GM23248 (cell line): ENCODE data around the gene PMPCA. TPM values are rescaled to one million over a fixed set of nuclear protein-coding genes. Genes with fewer than 3 reads are reported as not detected.

Experiments
- DNase-seq: peaks from one replicate; pipeline ENCODE4 v3.0.0-alpha.2; 2015
- H2AFZ ChIP-seq: fragments of 200-600 bp; sonication (generic); 2 replicates; pipeline ENCODE4 v1.6.1; 2016; ENCODE audit warnings: antibody characterized with exemption
- H3F3A ChIP-seq: fragments of 200-600 bp; sonication (generic); 2 replicates; pipeline ENCODE4 v1.6.1; 2016; ENCODE audit warnings: mild to moderate bottlenecking, antibody characterized with exemption, mixed run types; ENCODE audit not compliant: insufficient read depth
- H3K27ac ChIP-seq: fragments of 200-600 bp; sonication (generic); 2 replicates; pipeline ENCODE4 v1.5.1; 2016; ENCODE audit warnings: mild to moderate bottlenecking
- H3K27me3 ChIP-seq: fragments of 200-600 bp; sonication (generic); replicated peaks from 2 replicates; pipeline ENCODE4 v1.6.1; 2016; ENCODE audit warnings: mild to moderate bottlenecking; ENCODE audit not compliant: insufficient read depth
- H3K36me3 ChIP-seq: fragments of 200-600 bp; sonication (generic); 2 replicates; pipeline ENCODE4 v1.6.1; 2016; ENCODE audit warnings: low read depth, mild to moderate bottlenecking
- H3K4me1 ChIP-seq: fragments of 200-600 bp; sonication (generic); 2 replicates; pipeline ENCODE4 v1.6.1; 2016; ENCODE audit warnings: mild to moderate bottlenecking; ENCODE audit not compliant: insufficient read depth
- H3K4me2 ChIP-seq: fragments of 200-600 bp; sonication (generic); one replicate; pipeline ENCODE4 v1.6.1; 2016; ENCODE audit warnings: mild to moderate bottlenecking; ENCODE audit not compliant: unreplicated experiment
- H3K4me3 ChIP-seq: fragments of 200-600 bp; sonication (generic); 2 replicates; pipeline ENCODE4 v1.5.1; 2016; ENCODE audit warnings: mild to moderate bottlenecking
- H3K79me2 ChIP-seq: fragments of 200-600 bp; sonication (generic); 2 replicates; pipeline ENCODE4 v1.6.1; 2016; ENCODE audit warnings: mild to moderate bottlenecking; ENCODE audit not compliant: insufficient read depth
- H3K9ac ChIP-seq: fragments of 200-600 bp; sonication (generic); 2 replicates; pipeline ENCODE4 v1.6.1; 2016; ENCODE audit warnings: mild to moderate bottlenecking
- H3K9me2 ChIP-seq: fragments of 200-600 bp; sonication (generic); 2 replicates; pipeline ENCODE4 v1.6.1; 2016; ENCODE audit warnings: mixed run types, mild to moderate bottlenecking, moderate library complexity; ENCODE audit not compliant: insufficient read depth
- H3K9me3 ChIP-seq: fragments of 200-600 bp; sonication (generic); one replicate; pipeline ENCODE4 v1.6.1; 2017; ENCODE audit warnings: low read depth
- H4K20me1 ChIP-seq: fragments of 200-600 bp; sonication (generic); 2 replicates; pipeline ENCODE4 v1.6.0; 2016; ENCODE audit not compliant: insufficient read depth
- EZH2 ChIP-seq: fragments of 200-600 bp; sonication (generic); IDR thresholded peaks from 2 replicates; pipeline ENCODE4 v1.6.1; 2018; ENCODE audit warnings: antibody characterized with exemption, mild to moderate bottlenecking; ENCODE audit not compliant: insufficient read depth, poor library complexity, severe bottlenecking
- EZH2phosphoT487 ChIP-seq: fragments of 200-600 bp; sonication (generic); IDR thresholded peaks from 2 replicates; pipeline ENCODE4 v1.6.1; 2018; ENCODE audit warnings: antibody characterized with exemption, moderate library complexity, mild to moderate bottlenecking, low read depth; ENCODE audit not compliant: insufficient read depth
- WGBS, 2 experiments: methylation state at CpG; one replicate each; pipeline ENCODE4 v1.1.6; 2015 to 2017; ENCODE audit warnings: low lambda C conversion rate in 2 of 2, low coverage in 1 of 2; ENCODE audit errors: missing lambda C conversion rate in 2 of 2; 5-methylcytosine and 5-hydroxymethylcytosine counted together
- in situ Hi-C: fragments of 300-500 bp; cut with MboI; formaldehyde crosslinking; loops from 2 replicates; pipeline ENCODE4 v1.15.0; 2020
- polyA plus RNA-seq: library from polyadenylated mRNA; unstranded; fragments of >200 nt; fragmentation: Nextera tagmentation; extraction: Ambion mirVana; gene quantifications from 2 replicates; pipeline ENCODE4 v1.2.1, GENCODE V29; 2016
- total RNA-seq: library from RNA; depleted of rRNA; stranded (reverse); fragments of >200 nt; shearing (Covaris generic); gene quantifications from 2 replicates; pipeline ENCODE4 v1.2.3, GENCODE V29; 2014

The PMPCA gene
- total and polyA plus RNA-seq, 2 experiments from 2014 or later, result 58.7 to 77.4 TPM

GRCh38 chr9:136457326-136457725, 46.9 kb downstream of the PMPCA start:
- Histone ChIP-seq H3K9me3 (no peaks in the 10 kb centered on the region), H3K9ac (no peak overlapping the region), H3K9me2 (no peaks in the 10 kb centered on the region), H3K79me2 (peaks cover 35% of the 10 kb centered on the region), H3K4me3 (no peak overlapping the region), H3K36me3 (peaks cover 51% of the 10 kb centered on the region), H2AFZ (no peak overlapping the region), H4K20me1 (no peaks in the 10 kb centered on the region), H3K4me2 (no peak overlapping the region), H3K4me1 (no peaks in the 10 kb centered on the region), H3K27ac (no peak overlapping the region), H3F3A (no peaks in the 10 kb centered on the region), H3K27me3 (no peaks in the 10 kb centered on the region)
- WGBS, 2 experiments, result 94 to 97% methylated on average over 24 of the region's 24 CpGs
- no peak for DNase-seq
- TF ChIP-seq EZH2 (no peak), EZH2phosphoT487 (no peak)
- in situ Hi-C loops, result no loop called here

- TF ChIP-seq EZH2phosphoT487 (no peak), EZH2 (no peak)
- H3K79me2 ChIP-seq, result peaks cover 54% of the 10 kb centered on the region
- no peaks in the 10 kb centered on the region for H3K27me3 ChIP-seq
- no peaks in the 10 kb centered on the region for H3F3A ChIP-seq
- in situ Hi-C loops, result no loop called here
- no peak overlapping the region for H2AFZ ChIP-seq
- WGBS, 2 experiments, result 92 to 94% methylated on average over 26 to 28 of the region's 28 CpGs
- no peak overlapping the region for H3K4me3 ChIP-seq
- H3K36me3 ChIP-seq, result peaks cover 56% of the 10 kb centered on the region
- H4K20me1 ChIP-seq, result no peaks in the 10 kb centered on the region
- no peaks in the 10 kb centered on the region for H3K9me2 ChIP-seq
- DNase-seq, result no peak
- no peak overlapping the region for H3K4me2 ChIP-seq
- H3K27ac ChIP-seq, result no peak overlapping the region
- no peaks in the 10 kb centered on the region for H3K4me1 ChIP-seq
- H3K9ac ChIP-seq, result no peak overlapping the region
- no peaks in the 10 kb centered on the region for H3K9me3 ChIP-seq
Observed at GRCh38 chr9:136459425-136459824, 49.0 kb downstream of the PMPCA start.

GRCh38 chr9:136460772-136461325, 50.4 kb downstream of the PMPCA start:
- Histone ChIP-seq H3K9ac (no peak overlapping the region), H3K9me2 (no peaks in the 10 kb centered on the region), H3K4me3 (no peak overlapping the region), H3F3A (no peaks in the 10 kb centered on the region), H3K4me1 (no peaks in the 10 kb centered on the region), H3K27me3 (no peaks in the 10 kb centered on the region), H3K27ac (no peak overlapping the region), H3K4me2 (no peak overlapping the region), H3K9me3 (no peaks in the 10 kb centered on the region), H2AFZ (no peak overlapping the region), H3K36me3 (peaks cover 70% of the 10 kb centered on the region), H4K20me1 (no peaks in the 10 kb centered on the region), H3K79me2 (peaks cover 68% of the 10 kb centered on the region)
- in situ Hi-C loops, result no loop called here
- TF ChIP-seq EZH2phosphoT487 (no peak), EZH2 (no peak)
- DNase-seq, result no peak
- WGBS, 2 experiments, result 94 to 95% methylated on average over 23 of the region's 23 CpGs

GRCh38 chr9:136462664-136463063, 52.2 kb downstream of the PMPCA start:
- Histone ChIP-seq H3F3A (no peaks in the 10 kb centered on the region), H3K36me3 (peaks cover 69% of the 10 kb centered on the region), H3K9me3 (no peaks in the 10 kb centered on the region), H3K79me2 (peaks cover 85% of the 10 kb centered on the region), H3K4me2 (no peak overlapping the region), H3K27me3 (no peaks in the 10 kb centered on the region), H3K9me2 (no peaks in the 10 kb centered on the region), H3K9ac (no peak overlapping the region), H3K27ac (no peak overlapping the region), H3K4me3 (no peak overlapping the region), H3K4me1 (no peaks in the 10 kb centered on the region), H2AFZ (no peak overlapping the region), H4K20me1 (no peaks in the 10 kb centered on the region)
- TF ChIP-seq EZH2phosphoT487, result no peak
- TF ChIP-seq EZH2, result no peak
- WGBS, 2 experiments, result 92 to 94% methylated on average over 17 of the region's 17 CpGs
- DNase-seq, result no peak
- in situ Hi-C loops, result no loop called here

GRCh38 chr9:136463578-136463977, 53.1 kb downstream of the PMPCA start:
- Histone ChIP-seq H3K4me2 (no peak overlapping the region), H4K20me1 (no peaks in the 10 kb centered on the region), H3K79me2 (peaks cover 94% of the 10 kb centered on the region), H2AFZ (no peak overlapping the region), H3K4me1 (no peaks in the 10 kb centered on the region), H3K4me3 (no peak overlapping the region), H3K27ac (no peak overlapping the region), H3K9ac (no peak overlapping the region), H3K27me3 (no peaks in the 10 kb centered on the region), H3K36me3 (peaks cover 76% of the 10 kb centered on the region), H3F3A (no peaks in the 10 kb centered on the region), H3K9me2 (no peaks in the 10 kb centered on the region), H3K9me3 (no peaks in the 10 kb centered on the region)
- TF ChIP-seq EZH2, result no peak
- TF ChIP-seq EZH2phosphoT487, result no peak
- in situ Hi-C loops, result no loop called here
- no peak for DNase-seq
- WGBS, 2 experiments, result 87 to 91% methylated on average over 14 of the region's 14 CpGs
